Head of caudate nucleus (tissue), 42 donors: ENCODE data around the gene ACP4.

ENCODE experiments used
- DNase-seq, 42 donors: peaks; one replicate each; pipeline versions ENCODE4 v3.0.0 to v3.0.0-alpha.2; 2020 to 2021; ENCODE audit warnings: mixed read lengths in 7 of 42
- intact Hi-C: fragments of 100-400 bp; cut with DNase I; formaldehyde crosslinking; loops from one replicate; pipeline ENCODE4 v1.15.0; 2022

The ACP4 gene

DNA sequence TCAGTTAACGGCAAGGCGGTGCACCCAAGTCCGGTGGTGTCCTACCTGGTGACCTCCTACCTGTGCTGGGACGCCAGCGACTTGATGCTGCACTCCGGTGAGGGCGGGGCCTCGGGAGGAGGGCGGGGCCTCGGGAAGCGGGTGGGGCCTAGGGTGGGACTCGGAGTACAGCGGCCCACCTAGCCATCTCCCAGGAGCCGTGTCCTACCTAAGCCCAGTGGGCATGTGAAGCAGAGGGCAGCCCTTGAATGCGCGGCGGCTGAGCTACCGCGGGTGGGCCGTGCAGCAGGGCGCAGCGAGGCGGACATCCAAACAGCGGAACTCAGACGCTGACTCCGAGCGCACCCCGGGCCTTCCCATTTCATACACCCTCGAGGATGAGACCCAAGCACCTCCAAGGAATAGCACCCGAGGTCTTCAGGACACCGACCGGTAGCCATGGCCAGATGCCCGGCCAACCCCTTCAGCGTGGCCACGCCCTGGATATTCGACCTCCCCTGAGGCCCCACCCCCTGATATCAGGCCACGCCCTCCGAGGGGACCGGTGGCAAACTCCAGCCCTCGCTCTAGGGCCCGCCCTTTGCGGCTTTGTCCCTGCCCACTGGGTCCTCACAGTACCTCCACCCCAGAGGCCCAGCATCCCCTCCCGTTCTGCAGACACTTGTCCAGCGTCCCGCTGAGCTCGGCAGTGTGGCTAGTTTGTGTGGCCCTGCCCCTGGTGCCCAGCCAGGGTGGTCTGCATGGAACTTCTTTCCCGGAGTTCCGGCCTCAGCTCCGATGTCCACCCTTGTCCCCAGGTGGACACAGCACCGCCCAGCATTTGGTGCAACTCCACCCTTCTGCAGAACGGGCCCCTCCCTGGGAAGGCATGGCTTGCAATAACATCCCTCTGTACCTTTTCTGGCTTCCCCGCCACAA lies 28.0 kb downstream of the ACP4 start:
- intact Hi-C loops: no loop called here
- DNase-seq: peak in 2 of 42 donors; percentile 18 to 31

- no peak for DNase-seq
Observed at GRCh38 chr19:50818859-50819472, 28.8 kb downstream of the ACP4 start.

GRCh38 chr19:50819636-50820035 lies 29.4 kb downstream of the ACP4 start:
- DNase-seq: no peak
- intact Hi-C loops: no loop called here

More at GRCh38 chr19:50818859-50819472, 28.8 kb downstream of the ACP4 start:
- intact Hi-C loops: no loop called here

GRCh38 chr19:50820086-50820485 lies 29.9 kb downstream of the ACP4 start:
- DNase-seq: no peak
- intact Hi-C loops: no loop called here

GRCh38 chr19:50820549-50821247 lies 30.5 kb downstream of the ACP4 start:
- no peak for DNase-seq

GRCh38 chr19:50821248-50821612 lies 31.0 kb downstream of the ACP4 start:
- intact Hi-C loops: no loop called here
- DNase-seq: no peak

More at GRCh38 chr19:50820549-50821247, 30.5 kb downstream of the ACP4 start:
- intact Hi-C loops: no loop called here

GRCh38 chr19:50821622-50822021 lies 31.4 kb downstream of the ACP4 start:
- intact Hi-C loops: no loop called here
- DNase-seq: peak in 20 of 42 donors; percentile 7 to 55 (median 31)

GRCh38 chr19:50822661-50823208 lies 32.5 kb downstream of the ACP4 start:
- DNase-seq: no peak
- intact Hi-C loops: no loop called here

DNA sequence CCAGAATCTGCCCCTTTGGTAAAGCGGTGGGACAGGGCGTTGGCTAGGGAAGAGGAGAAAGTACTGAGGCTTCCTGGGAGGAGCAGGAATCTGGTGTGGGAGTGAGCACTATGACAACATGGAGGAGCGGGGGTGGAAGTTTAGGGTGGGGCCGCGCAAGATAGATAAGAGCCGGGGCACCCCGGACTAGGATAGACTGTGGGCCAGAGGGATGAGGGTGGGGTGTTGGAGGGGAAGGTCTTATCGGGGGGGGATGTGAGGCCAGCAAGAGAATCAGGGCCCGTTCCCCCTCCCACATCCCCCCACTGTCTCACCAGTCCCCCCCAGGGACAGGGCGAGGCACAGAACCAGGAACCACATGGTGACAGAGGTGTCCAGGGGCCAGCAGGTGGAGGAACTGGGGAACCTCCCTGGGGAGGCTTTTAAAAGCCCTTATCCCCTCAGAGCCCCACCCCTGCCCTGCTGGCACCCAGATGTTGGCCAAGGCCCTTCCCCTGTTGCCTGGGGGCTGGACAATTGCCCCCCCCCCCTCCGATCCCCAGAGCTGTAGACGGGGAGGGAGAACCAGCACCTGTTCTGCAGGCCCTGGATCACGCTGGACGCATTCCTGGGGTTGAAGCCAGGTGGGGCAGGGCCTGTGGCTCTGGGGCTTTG lies 33.3 kb downstream of the ACP4 start, which contains the start of gene KLK1:
KLK1 (minus strand) TSS at position 399 of the 654 bp plus-strand sequence; CDS start at position 360, 39 bp downstream.
- intact Hi-C loops: no loop called here

GRCh38 chr19:50826492-50827240 lies 36.5 kb downstream of the ACP4 start:
- DNase-seq: no peak
- intact Hi-C loops: no loop called here

More for the DNA sequence above, 33.3 kb downstream of the ACP4 start, which contains the start of gene KLK1:
- peak in 28 of 42 donors; percentile 19 to 78 (median 38) for DNase-seq

DNA sequence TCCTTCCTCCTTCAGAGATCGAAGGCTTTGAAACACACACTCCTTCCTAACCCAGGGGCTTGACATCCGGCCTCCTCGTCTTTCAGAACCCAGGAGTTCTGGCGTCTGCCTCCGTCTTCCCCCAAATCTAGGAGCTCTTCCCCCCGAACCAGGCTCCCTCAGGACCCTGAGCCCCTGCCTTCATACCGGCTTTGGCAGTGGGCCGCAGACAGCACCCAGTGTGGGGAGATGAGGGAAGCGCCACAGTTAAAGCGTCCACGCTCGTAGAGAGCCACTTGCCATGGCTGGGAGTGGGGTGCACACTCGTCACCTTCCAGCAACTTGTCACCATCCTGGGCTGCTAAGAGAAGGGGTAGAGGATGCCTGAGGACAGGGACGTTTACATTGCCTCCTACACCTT lies 37.3 kb downstream of the ACP4 start:
- intact Hi-C loops: no loop called here
- no peak for DNase-seq

GRCh38 chr19:50829801-50830200 lies 39.6 kb downstream of the ACP4 start:
- intact Hi-C loops: no loop called here
- DNase-seq: no peak

- intact Hi-C loops: no loop called here
- DNase-seq: no peak
Observed at GRCh38 chr19:50830266-50831025, 40.2 kb downstream of the ACP4 start.

DNA sequence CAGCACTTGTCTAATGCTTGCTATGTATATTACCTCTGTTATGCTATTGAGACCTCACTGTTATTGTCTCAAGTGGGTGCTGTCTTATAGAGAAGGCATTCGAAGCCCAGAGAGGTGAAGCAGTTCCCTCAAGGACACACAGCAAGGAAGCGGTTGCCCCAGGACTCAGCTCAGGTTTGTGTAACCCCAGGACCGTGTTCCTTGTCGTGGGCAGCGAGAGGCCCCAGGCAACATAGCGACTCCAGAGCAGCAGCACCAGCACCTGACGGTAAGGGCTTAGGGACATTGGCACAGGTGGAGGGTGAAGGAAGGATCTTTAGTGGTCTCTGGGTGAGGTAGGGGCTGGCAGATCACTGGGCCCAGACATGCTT lies 40.8 kb downstream of the ACP4 start:
- no peak for DNase-seq
- intact Hi-C loops: no loop called here

DNA sequence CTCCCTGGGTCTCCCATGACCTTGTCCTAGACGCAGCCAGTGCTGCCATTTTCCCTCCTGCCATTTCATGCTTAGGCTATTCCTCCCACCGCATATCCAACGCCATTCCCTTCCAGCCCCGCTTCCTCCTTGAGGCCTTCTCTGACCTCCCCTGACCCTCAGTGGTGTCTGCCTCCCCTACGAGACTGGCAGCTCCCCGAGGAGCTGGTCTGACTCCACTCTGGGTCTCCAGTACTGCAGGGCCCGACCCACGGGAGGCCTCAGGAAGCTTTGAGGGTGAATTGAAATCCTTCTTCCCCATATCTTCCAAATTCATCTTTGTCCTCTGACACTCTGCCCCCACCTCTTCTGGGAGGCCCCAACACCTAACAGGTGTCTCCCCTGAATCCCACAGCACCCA lies 42.5 kb downstream of the ACP4 start:
- intact Hi-C loops: no loop called here
- DNase-seq: no peak

GRCh38 chr19:50833117-50833801 lies 43.0 kb downstream of the ACP4 start, which contains the start of gene KLK15:
KLK15 (minus strand) TSS chr19:50833574; CDS start chr19:50831492, 2,082 bp downstream.
- intact Hi-C loops: no loop called here
- no peak for DNase-seq

DNA sequence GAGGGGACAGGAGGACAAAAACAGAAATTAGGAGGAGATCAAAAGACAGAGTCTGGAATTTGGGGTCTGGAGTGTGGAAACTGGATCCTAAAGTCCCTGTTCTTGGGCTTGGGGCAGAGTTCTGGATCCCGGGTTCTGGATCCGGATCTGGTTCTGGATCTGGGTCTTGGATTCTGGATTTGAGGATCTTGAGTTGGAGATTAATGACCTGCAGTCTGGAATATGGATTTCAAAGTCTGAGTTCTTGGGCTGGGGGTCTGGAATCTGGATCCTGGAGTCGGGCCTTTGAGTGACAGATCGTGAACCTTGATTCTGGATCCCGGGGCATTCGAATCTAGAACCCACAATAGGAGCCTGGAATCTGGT lies 43.6 kb downstream of the ACP4 start:
- intact Hi-C loops: no loop called here
- no peak for DNase-seq
